Measurements from ENCODE around the gene TMEM150B.

The TMEM150B gene

DNA sequence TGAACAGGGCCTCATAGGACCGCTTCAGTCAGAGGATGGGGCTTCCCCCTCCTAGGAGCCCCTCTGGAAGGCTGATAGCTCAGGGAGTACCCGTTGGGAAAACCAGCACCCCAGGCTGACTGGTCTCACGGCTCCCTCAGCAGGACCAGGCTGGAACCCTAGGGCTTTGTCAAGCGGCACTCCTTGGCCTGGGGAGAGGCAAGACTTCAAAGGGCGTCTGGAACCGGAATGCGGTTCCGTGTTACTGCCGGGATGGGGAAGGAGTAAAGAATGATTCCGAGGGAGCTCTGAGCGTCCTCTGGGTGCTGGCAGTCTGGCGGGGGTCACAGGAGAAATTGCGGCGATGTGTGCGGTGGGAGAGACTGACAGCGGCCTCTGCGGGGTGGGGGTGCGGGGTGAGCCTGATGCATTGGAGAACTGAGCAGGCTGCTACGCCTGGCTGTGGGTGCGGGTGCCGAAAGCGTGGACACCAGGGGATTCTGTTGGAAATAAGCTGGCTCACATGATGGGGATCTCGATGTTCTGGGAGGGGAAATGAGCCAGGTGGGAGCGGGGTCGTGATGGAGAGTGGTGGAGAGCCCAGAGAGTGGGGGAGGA lies 27.5 kb upstream of the TMEM150B start:
- Histone ChIP-seq H3K4me1 (ENCODE audit: insufficient read depth, low read length) (peaks cover 13% of the 10 kb centered on the region; the same call in 1 of the 2 replicates), H3K9ac (ENCODE audit: low read depth, low read length) (no peak overlapping the region), H3K36me3 (ENCODE audit: insufficient read depth, low read depth, low read length) (no peaks in the 10 kb centered on the region), H3K9me3 (ENCODE audit: insufficient read depth, low read depth, low read length) (no peaks in the 10 kb centered on the region), H3K4me3 (ENCODE audit: low read length) (peak overlapping the region; percentile 66; the same call in 1 of the 2 replicates), H3K27ac (ENCODE audit: low read length) (no peak overlapping the region), H3K27me3 (ENCODE audit: insufficient read depth, low read length) (peaks cover 71% of the 10 kb centered on the region)

DNA sequence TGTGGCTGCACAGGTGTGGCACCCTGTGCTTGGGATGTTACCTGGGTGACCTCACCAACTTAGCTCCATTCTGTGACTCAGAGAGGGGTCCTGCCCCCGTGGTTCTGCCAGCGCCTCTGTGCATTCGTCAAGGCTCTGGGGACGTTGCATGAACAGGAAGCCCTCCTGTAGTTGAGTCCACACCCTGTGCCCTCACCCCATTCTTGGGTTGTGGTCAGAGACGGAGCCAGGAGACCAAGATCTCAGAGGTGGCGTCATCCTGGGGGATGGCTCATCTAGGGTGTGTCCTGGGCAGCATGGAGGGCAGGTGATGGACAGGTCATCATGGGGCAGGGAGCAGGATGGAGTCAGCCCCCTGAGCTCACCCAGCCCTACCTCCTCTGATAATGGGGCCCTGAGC lies 26.9 kb upstream of the TMEM150B start:
- Histone ChIP-seq H3K9me3 (ENCODE audit: insufficient read depth, low read depth, low read length) (no peaks in the 10 kb centered on the region), H3K27me3 (ENCODE audit: insufficient read depth, low read length) (peaks cover 66% of the 10 kb centered on the region), H3K9ac (ENCODE audit: low read depth, low read length) (no peak overlapping the region), H3K4me3 (ENCODE audit: low read length) (no peak overlapping the region), H3K4me1 (ENCODE audit: insufficient read depth, low read length) (peaks cover 13% of the 10 kb centered on the region; the same call in 1 of the 2 replicates), H3K36me3 (ENCODE audit: insufficient read depth, low read depth, low read length) (no peaks in the 10 kb centered on the region), H3K27ac (ENCODE audit: low read length) (no peak overlapping the region)

DNA sequence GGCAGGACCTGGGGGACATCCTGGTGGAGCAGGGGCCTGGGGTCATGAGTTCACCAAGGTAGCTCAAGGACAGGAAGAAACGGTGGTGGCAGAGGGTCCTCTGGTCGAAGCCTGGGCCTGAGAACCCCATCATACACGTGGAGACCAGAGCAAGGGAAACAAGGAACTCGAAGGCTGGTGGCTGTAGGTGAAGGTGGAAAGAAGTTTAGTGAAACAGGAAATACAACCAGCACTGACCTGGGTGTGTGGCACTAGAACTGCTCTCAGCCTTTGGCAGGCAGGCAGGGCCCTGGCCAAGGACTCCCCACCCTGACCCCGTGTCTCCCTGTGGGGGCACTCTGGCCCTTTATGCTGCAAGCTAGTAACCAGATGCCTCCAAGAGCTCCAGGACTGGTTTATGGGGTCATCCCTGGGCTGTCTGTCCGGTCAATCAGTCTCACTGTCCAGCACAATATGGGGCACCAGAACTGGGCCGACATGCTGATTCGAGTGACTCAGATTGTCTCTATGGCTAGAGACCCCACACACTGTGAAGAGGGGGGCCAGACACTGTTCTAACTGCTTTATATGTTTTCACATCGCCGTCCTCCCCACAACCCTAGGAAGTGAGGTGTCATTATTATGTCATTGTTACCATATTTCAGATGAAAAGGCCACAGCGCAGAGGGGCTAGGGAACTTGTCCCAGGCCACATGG lies 25.6 kb upstream of the TMEM150B start:
- H3K4me1 ChIP-seq (ENCODE audit: insufficient read depth, low read length), result peaks cover 13% of the 10 kb centered on the region; the same call in 1 of the 2 replicates

DNA sequence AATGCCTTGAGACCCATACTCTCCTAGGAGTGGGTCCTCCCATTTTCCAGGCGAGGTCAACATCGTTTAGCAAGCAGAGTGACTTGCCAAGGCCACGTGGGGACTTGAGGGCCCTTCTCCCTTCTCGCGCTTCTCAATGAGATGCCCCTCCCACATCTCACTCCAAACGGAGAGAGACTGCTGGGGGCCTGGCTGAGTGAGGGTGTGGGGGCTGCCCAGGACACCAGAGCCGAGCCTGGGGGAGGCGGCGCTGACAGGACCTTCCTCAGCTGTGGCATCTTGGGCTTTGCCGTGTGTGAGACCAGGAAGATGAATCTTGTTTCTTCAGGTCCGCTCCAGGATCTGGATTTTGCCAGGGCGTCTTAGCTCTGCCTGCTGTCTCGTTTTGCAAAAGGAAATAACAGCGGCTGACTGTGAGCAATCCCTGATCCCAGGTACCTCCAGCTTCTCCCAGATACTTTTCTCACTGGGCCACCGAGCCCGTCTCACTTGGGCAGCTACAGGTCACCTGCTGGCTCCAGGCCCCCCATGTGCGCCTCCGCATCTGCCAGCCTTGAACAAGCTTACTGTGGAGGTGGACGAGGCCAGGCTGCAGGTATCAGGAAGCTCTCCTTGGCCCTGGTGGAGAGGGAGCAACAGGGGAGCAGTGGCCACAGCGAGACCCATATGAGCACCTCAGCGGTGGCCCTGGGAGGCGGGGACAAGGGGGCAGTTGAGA lies 23.3 kb upstream of the TMEM150B start:
- Histone ChIP-seq H3K27me3 (ENCODE audit: insufficient read depth, low read length) (peaks cover 31% of the 10 kb centered on the region), H3K27ac (ENCODE audit: low read length) (peak overlapping the region; percentile 87), H3K4me1 (ENCODE audit: insufficient read depth, low read length) (peaks cover 13% of the 10 kb centered on the region; the same call in 1 of the 2 replicates), H3K36me3 (ENCODE audit: insufficient read depth, low read depth, low read length) (peaks cover 21% of the 10 kb centered on the region), H3K9me3 (ENCODE audit: insufficient read depth, low read depth, low read length) (no peaks in the 10 kb centered on the region), H3K9ac (ENCODE audit: low read depth, low read length) (peak overlapping the region; percentile 68; the same call in 1 of the 2 replicates), H3K4me3 (ENCODE audit: low read length) (peak overlapping the region; percentile 35; the same call in 1 of the 2 replicates)

More for the DNA sequence above, 25.6 kb upstream of the TMEM150B start:
- Histone ChIP-seq H3K36me3 (ENCODE audit: insufficient read depth, low read depth, low read length) (0 out of 2 replicates have a peak, but pooled peaks cover 7% of the 10 kb centered on the region), H3K4me3 (ENCODE audit: low read length) (no peak overlapping the region), H3K27me3 (ENCODE audit: insufficient read depth, low read length) (peaks cover 53% of the 10 kb centered on the region), H3K27ac (ENCODE audit: low read length) (no peak overlapping the region), H3K9ac (ENCODE audit: low read depth, low read length) (no peak overlapping the region; the same call in 1 of the 2 replicates), H3K9me3 (ENCODE audit: insufficient read depth, low read depth, low read length) (no peaks in the 10 kb centered on the region)

DNA sequence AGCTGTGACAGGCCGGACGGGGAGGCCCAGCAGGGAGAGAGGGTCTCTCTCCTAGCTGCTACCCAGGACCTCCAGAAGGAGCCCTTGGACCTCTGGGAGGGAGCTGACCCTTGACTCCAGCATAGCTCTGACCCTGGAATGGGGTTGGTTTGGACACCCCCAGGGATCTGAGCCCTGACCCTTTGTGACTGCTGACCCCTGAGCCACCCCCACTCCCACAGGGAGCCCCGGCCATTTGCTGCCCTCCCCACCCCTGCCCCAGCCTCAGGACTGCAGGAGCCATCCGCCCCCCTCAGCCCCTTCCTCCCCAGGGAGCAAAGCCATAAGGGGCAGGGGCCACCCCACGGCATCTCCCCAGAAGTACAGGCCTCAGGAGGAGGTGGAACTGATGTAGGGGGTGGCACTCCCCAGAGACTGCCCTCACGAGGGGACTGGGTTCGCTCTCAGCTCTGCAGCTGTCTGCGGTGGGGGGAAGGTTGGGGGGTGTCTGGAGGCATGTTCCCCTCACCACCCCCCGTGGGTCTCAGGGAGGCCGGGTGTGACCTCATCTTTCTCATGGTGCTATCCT lies 22.4 kb upstream of the TMEM150B start:
- Histone ChIP-seq H3K4me1 (ENCODE audit: insufficient read depth, low read length) (peaks cover 13% of the 10 kb centered on the region; the same call in 1 of the 2 replicates), H3K27me3 (ENCODE audit: insufficient read depth, low read length) (peaks cover 22% of the 10 kb centered on the region), H3K4me3 (ENCODE audit: low read length) (no peak overlapping the region; the same call in 1 of the 2 replicates), H3K36me3 (ENCODE audit: insufficient read depth, low read depth, low read length) (peaks cover 31% of the 10 kb centered on the region), H3K27ac (ENCODE audit: low read length) (peak overlapping the region; percentile 87), H3K9me3 (ENCODE audit: insufficient read depth, low read depth, low read length) (no peaks in the 10 kb centered on the region), H3K9ac (ENCODE audit: low read depth, low read length) (peak overlapping the region; percentile 68; the same call in 1 of the 2 replicates)

DNA sequence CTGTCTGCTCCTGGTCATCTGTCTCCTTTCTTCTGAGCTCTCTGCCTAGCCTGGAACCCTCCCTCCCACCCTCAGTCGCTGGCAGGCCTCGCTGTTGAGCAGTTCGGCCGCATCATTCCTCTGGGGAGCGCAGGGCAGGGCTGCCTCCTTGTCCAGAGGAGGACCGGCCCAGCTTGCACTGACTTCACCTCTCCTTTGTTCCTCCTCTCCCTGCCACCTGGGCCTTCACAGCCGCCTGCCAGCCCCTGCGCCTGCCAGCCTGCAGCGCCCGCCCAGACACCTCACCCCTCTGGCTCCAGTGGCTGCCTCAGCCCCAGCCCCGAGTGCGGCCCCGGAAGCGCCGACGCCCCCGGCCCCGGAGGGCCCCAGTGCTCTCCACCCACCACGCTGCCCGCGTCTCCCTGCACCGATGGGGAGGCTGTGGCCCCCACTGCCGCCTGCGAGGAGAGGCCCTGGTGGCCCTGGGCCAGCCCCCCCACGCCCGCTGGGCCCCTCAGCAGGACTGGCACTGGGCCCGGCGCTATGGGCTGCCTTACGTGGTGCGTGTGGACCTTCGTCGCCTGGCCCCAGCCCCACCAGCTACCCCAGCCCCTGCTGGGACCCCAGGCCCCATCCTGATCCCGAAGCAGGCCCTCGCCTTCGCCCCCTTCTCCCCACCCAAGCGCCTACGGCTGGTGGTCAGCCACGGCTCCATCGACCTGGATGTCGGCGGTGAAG lies 21.7 kb upstream of the TMEM150B start:
- H3K27ac ChIP-seq (ENCODE audit: low read length), result no peak overlapping the region
- peaks cover 13% of the 10 kb centered on the region; the same call in 1 of the 2 replicates for H3K4me1 ChIP-seq (ENCODE audit: insufficient read depth, low read length)
- H3K36me3 ChIP-seq (ENCODE audit: insufficient read depth, low read depth, low read length), result peaks cover 35% of the 10 kb centered on the region
- H3K9ac ChIP-seq (ENCODE audit: low read depth, low read length), result no peak overlapping the region
- peaks cover 15% of the 10 kb centered on the region for H3K27me3 ChIP-seq (ENCODE audit: insufficient read depth, low read length)
- H3K4me3 ChIP-seq (ENCODE audit: low read length), result no peak overlapping the region
- H3K9me3 ChIP-seq (ENCODE audit: insufficient read depth, low read depth, low read length), result no peaks in the 10 kb centered on the region

DNA sequence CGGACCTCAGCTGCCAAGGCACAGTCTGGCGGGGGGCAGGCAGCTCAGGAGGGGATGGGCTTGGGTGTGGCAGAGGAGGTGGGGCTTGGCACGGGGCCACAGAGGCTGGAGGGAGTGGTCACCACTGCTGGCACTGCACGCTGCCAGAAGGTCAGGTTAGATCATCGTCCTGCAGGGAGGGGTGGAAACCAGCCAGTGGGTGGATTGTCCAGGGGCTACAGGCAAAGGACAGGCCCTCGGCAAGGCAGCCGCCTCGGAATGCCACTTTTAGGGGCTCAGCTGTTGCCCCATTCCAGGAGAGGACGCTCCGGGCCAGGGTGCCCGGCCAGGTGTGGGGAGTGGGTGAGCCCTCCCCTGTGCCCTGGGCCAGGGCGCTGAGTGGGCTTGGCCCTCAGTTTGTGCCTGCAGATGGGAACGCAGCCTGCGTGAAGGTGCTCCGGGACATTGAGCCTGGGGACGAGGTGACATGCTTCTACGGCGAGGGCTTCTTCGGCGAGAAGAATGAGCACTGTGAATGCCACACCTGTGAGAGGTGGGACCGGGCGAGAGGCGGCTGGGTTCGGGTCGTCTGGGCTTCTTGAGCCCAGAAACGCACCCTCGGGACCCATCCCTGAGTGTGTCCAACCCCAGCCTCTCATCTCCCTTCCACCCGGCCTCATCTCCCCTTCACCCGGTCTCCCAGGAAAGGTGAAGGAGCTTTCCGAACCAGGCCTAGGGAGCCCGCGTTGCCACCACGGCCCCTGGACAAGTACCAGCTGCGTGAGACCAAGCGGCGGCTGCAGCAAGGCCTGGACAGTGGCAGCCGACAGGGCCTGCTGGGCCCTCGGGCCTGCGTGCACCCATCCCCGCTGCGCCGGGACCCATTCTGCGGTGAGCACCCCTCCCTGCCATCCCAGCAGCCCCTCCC lies 20.9 kb upstream of the TMEM150B start:
- H3K27me3 ChIP-seq (ENCODE audit: insufficient read depth, low read length), result peaks cover 7% of the 10 kb centered on the region
- H3K9ac ChIP-seq (ENCODE audit: low read depth, low read length), result no peak overlapping the region
- no peak overlapping the region for H3K4me3 ChIP-seq (ENCODE audit: low read length)
- peaks cover 17% of the 10 kb centered on the region; the same call in 1 of the 2 replicates for H3K4me1 ChIP-seq (ENCODE audit: insufficient read depth, low read length)
- H3K27ac ChIP-seq (ENCODE audit: low read length), result no peak overlapping the region
- H3K36me3 ChIP-seq (ENCODE audit: insufficient read depth, low read depth, low read length), result peaks cover 38% of the 10 kb centered on the region
- no peaks in the 10 kb centered on the region for H3K9me3 ChIP-seq (ENCODE audit: insufficient read depth, low read depth, low read length)

DNA sequence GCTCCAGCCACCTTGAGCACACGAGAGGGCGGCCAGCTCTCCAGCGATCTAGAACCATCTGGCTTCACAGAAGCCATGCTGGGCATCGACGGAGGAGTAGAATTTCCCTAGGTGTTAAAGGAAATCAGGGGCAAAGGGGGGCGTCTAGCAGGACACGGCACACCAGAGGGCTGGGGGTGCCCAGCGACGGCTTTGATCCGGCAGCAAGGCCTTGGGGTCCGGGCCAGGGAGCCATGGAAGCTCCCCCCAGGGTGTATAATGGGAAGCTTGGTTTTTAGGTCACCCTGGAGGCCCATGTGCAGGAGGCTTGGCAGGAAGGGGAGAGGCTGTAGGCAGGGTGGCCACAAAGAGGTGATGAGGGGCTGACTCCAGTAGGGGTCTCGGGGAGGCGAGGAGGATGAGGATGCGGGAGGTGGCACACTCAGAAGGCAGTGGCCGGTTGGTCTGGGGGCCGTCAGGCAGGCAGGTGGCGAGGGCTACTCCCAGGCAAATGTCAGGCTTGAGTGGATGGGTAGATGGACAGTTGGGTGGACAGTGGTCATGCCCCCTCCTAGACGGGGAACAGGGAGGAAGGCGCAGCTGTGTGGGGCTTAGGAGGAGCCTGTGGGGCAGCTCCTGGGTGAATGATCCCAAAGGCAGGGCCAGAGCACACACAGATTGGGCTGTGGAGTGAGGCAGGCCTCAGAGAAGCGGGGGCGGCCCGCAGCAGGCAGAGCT lies 20.1 kb upstream of the TMEM150B start:
- Histone ChIP-seq H3K27ac (ENCODE audit: low read length) (no peak overlapping the region), H3K36me3 (ENCODE audit: insufficient read depth, low read depth, low read length) (peaks cover 38% of the 10 kb centered on the region), H3K4me1 (ENCODE audit: insufficient read depth, low read length) (peaks cover 17% of the 10 kb centered on the region; the same call in 1 of the 2 replicates), H3K4me3 (ENCODE audit: low read length) (no peak overlapping the region), H3K27me3 (ENCODE audit: insufficient read depth, low read length) (no peaks in the 10 kb centered on the region; the same call in 1 of the 2 replicates), H3K9ac (ENCODE audit: low read depth, low read length) (no peak overlapping the region), H3K9me3 (ENCODE audit: insufficient read depth, low read depth, low read length) (no peaks in the 10 kb centered on the region)

DNA sequence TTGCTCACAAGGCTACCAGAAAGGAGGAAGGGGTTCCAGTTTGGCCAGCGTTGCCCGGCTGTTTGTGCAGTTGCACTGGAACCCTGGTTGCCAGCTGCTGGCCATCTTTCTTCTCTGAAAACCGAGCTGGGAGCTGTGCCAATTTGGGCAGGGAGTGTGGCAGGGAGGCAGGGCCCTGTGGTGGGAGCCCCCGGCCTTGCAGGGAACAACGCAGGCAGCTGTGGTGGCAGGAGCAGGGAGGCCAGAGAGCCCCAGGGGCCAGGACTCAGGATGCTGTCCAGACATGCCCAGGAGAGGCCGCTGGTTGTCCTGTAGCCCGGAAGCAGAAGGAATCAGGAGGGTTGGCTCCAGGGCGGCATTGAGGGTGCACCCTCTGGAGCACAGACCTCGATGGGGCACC lies 19.3 kb upstream of the TMEM150B start:
- H3K9me3 ChIP-seq (ENCODE audit: insufficient read depth, low read depth, low read length), result no peaks in the 10 kb centered on the region
- H3K27me3 ChIP-seq (ENCODE audit: insufficient read depth, low read length), result no peaks in the 10 kb centered on the region
- peaks cover 38% of the 10 kb centered on the region for H3K36me3 ChIP-seq (ENCODE audit: insufficient read depth, low read depth, low read length)
- no peak overlapping the region for H3K4me3 ChIP-seq (ENCODE audit: low read length)
- no peak overlapping the region for H3K27ac ChIP-seq (ENCODE audit: low read length)
- peaks cover 17% of the 10 kb centered on the region; the same call in 1 of the 2 replicates for H3K4me1 ChIP-seq (ENCODE audit: insufficient read depth, low read length)
- H3K9ac ChIP-seq (ENCODE audit: low read depth, low read length), result no peak overlapping the region

All from iPS-20b (cell line).